Astrocyte of the cerebellum (primary cell): ENCODE measurements around the gene LSR.

Experiments used
- DNase-seq: peaks from one replicate; pipeline ENCODE4 v3.0.0-alpha.2; 2011; ENCODE audit warnings: low read depth
- H3K4me3 ChIP-seq: 2 replicates; pipeline ENCODE4 v1.5.1; 2011; ENCODE audit warnings: mild to moderate bottlenecking, low read depth, low read length, moderate library complexity
- CTCF ChIP-seq: IDR thresholded peaks from 2 replicates; pipeline ENCODE4 v1.5.1; 2012; ENCODE audit warnings: low read length, low read depth, moderate library complexity, mild to moderate bottlenecking; ENCODE audit errors: missing control alignments
- in situ Hi-C: cut with HindIII; loops from 2 replicates; pipeline ENCODE4 v1.10.0; 2017; ENCODE audit warnings: low sequenced_read_pairs

LSR gene

DNA sequence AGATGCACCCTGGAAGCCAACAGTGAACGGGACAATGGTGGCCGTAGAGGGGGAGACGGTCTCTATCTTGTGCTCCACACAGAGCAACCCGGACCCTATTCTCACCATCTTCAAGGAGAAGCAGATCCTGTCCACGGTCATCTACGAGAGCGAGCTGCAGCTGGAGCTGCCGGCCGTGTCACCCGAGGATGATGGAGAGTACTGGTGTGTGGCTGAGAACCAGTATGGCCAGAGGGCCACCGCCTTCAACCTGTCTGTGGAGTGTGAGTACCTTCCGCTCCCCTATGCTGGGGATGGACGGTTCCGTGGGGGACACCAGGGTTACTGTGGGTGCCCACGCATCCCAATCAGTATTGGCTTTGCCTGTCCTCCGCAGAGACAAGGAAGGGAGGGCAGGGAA is 53.6 kb downstream of the LSR start:
- no peak for TF ChIP-seq CTCF
- in situ Hi-C loops: no loop called here
- no peak for DNase-seq
- H3K4me3 ChIP-seq: no peak overlapping the region

GRCh38 chr19:35303357-35303915 is 54.6 kb downstream of the LSR start:
- no peak for DNase-seq
- no peak for TF ChIP-seq CTCF

DNA sequence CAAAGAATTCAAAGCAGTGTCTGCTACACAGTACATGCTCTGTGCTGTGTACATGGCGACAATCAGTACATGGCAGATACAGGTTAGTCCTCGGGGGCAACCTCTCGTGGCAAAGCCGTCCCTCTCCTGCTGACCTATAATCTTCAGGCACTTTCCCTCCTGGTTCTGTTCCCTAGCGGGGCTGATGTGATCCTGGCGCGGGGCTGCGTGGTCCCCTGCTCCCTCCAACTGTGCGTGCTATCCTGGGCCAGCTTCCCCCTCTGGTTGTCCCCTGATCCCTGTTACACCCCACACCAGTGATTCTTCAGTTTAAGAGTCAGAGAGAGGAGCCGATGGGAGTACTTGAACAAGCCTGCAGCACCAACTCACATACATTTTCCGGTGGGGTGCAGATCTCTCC is 55.2 kb downstream of the LSR start:
- H3K4me3 ChIP-seq: no peak overlapping the region
- DNase-seq: no peak
- TF ChIP-seq CTCF: no peak
- in situ Hi-C loops: no loop called here

More at GRCh38 chr19:35303357-35303915, 54.6 kb downstream of the LSR start:
- H3K4me3 ChIP-seq: no peak overlapping the region
- in situ Hi-C loops: no loop called here

GRCh38 chr19:35305181-35305580 is 56.4 kb downstream of the LSR start:
- in situ Hi-C loops: no loop called here
- TF ChIP-seq CTCF: no peak
- H3K4me3 ChIP-seq: no peak overlapping the region
- no peak for DNase-seq

- DNase-seq: no peak
- in situ Hi-C loops: no loop called here
- no peak overlapping the region for H3K4me3 ChIP-seq
- no peak for TF ChIP-seq CTCF
These were observed 57.9 kb downstream of the LSR start for GRCh38 chr19:35306473-35307246.

DNA sequence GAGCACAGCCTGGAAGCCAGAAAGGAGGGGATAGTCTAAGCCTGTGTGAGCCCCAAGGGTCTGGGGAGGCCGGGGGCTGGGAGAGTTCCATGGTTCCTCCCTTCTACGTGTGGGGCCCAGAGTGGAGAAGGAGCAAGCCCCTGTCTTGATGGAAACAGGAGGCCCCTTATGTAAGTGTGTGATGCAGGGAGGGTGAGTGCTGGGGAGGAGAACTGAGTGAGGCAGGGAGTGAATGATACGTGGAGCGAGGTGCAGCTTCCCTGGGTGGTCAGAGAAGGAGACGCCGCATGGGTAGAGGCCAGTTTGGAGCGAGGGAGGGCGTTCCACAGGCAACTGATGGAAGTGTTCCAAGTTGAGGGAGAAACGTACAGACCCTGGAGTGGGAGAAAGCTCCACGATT is 59.1 kb downstream of the LSR start:
- TF ChIP-seq CTCF: no peak
- no peak overlapping the region for H3K4me3 ChIP-seq
- in situ Hi-C loops: no loop called here
- no peak for DNase-seq
